Nephron (organoid): Measurements from ENCODE around the gene EAF1.
"Not testable (repeated sequence)": the region's sequence is repeated elsewhere in the genome, so short reads cannot be mapped to it uniquely, and the experiment has no call there.

ENCODE experiments used
- H3K27ac Mint-ChIP-seq, 3 experiments: 2 replicates each; pipeline ENCODE4 v1.8.0; 2020; ENCODE audit warnings: mixed read lengths in 3 of 3, mild to moderate bottlenecking in 2 of 3, moderate library complexity in 1 of 3
- H3K27me3 Mint-ChIP-seq: 2 replicates; pipeline ENCODE4 v1.8.0; 2021; ENCODE audit warnings: low read depth, mild to moderate bottlenecking, moderate library complexity, mixed read lengths
- H3K36me3 Mint-ChIP-seq: 2 replicates; pipeline ENCODE4 v1.8.0; 2020; ENCODE audit warnings: low read depth, mixed read lengths
- H3K4me1 Mint-ChIP-seq: 2 replicates; pipeline ENCODE4 v1.8.0; 2020; ENCODE audit warnings: mixed read lengths
- H3K4me3 Mint-ChIP-seq, 3 experiments: 2 replicates each; pipeline ENCODE4 v1.8.0; 2020; ENCODE audit warnings: mild to moderate bottlenecking in 3 of 3, mixed read lengths in 3 of 3, moderate library complexity in 2 of 3
- H3K9me3 Mint-ChIP-seq: 2 replicates; pipeline ENCODE4 v1.8.0; 2020; ENCODE audit warnings: mixed read lengths
- CTCF ChIP-seq, 3 experiments: fragments of 200-600 bp; sonication (generic); IDR thresholded peaks; one replicate each; pipeline ENCODE4 v1.5.0; 2021; ENCODE audit warnings: antibody characterized with exemption in 3 of 3; ENCODE audit not compliant: unreplicated experiment in 3 of 3

EAF1 gene

GRCh38 chr3:15385901-15386653 is 41.3 kb upstream of the EAF1 start:
- Mint-ChIP-seq H3K27ac (no peak overlapping the region), H3K9me3 (peaks cover 17% of the 10 kb centered on the region), H3K36me3 (peaks cover 11% of the 10 kb centered on the region), H3K4me1 (no peaks in the 10 kb centered on the region), H3K4me3 (no peak overlapping the region), H3K27me3 (no peaks in the 10 kb centered on the region)
- TF ChIP-seq CTCF (IDR thresholded peaks at IDR 0.05; ENCODE audit: unreplicated experiment in 3 of 3) = no peak

GRCh38 chr3:15386654-15386955 is 40.8 kb upstream of the EAF1 start:
- H3K4me3 Mint-ChIP-seq, H3K27me3 Mint-ChIP-seq, H3K4me1 Mint-ChIP-seq, H3K27ac Mint-ChIP-seq: not testable (repeated sequence)
- Mint-ChIP-seq H3K36me3 (peaks cover 11% of the 10 kb centered on the region), H3K9me3 (peaks cover 18% of the 10 kb centered on the region)

GRCh38 chr3:15387171-15387581 is 40.2 kb upstream of the EAF1 start:
- Mint-ChIP-seq H3K27ac (no peak overlapping the region), H3K4me1 (no peaks in the 10 kb centered on the region), H3K9me3 (peaks cover 18% of the 10 kb centered on the region), H3K4me3 (no peak overlapping the region), H3K36me3 (peaks cover 11% of the 10 kb centered on the region), H3K27me3 (no peaks in the 10 kb centered on the region)
- TF ChIP-seq CTCF (IDR thresholded peaks at IDR 0.05; ENCODE audit: unreplicated experiment in 3 of 3) = no peak

- Mint-ChIP-seq H3K27me3 (no peaks in the 10 kb centered on the region), H3K27ac (no peak overlapping the region), H3K36me3 (peaks cover 11% of the 10 kb centered on the region), H3K4me3 (no peak overlapping the region), H3K4me1 (no peaks in the 10 kb centered on the region), H3K9me3 (peaks cover 18% of the 10 kb centered on the region)
- no peak for TF ChIP-seq CTCF (IDR thresholded peaks at IDR 0.05; ENCODE audit: unreplicated experiment in 3 of 3)
Observed at GRCh38 chr3:15387735-15388134, 39.7 kb upstream of the EAF1 start.

DNA sequence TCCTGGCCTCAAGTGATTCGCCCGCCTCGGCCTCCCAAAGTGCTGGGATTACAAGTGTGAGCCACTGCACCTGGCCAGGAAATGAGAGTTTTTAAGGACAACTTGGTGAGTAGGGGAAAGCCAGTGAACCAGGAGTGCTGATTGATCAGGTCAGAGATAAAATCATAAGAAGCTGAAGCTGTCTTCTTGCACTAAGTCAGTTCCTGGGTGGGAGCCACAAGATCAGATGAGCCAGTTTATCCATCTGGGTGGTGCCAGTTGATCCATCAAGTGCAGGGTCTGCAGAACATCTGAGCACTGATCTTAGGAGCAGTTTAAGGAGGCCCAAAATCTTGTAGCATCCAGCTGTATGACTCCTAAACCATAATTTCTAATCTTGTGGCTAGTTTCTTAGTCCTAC is 39.1 kb upstream of the EAF1 start:
- Mint-ChIP-seq H3K36me3 (peaks cover 11% of the 10 kb centered on the region), H3K9me3 (peaks cover 21% of the 10 kb centered on the region)
- H3K27me3 Mint-ChIP-seq, H3K4me3 Mint-ChIP-seq, H3K27ac Mint-ChIP-seq, H3K4me1 Mint-ChIP-seq: not testable (repeated sequence)

GRCh38 chr3:15390460-15390859 is 36.9 kb upstream of the EAF1 start:
- H3K4me3 Mint-ChIP-seq = no peak overlapping the region
- H3K27me3 Mint-ChIP-seq = no peaks in the 10 kb centered on the region
- no peaks in the 10 kb centered on the region for H3K4me1 Mint-ChIP-seq
- no peak for TF ChIP-seq CTCF (IDR thresholded peaks at IDR 0.05; ENCODE audit: unreplicated experiment in 3 of 3)
- H3K36me3 Mint-ChIP-seq = peaks cover 11% of the 10 kb centered on the region
- no peak overlapping the region for H3K27ac Mint-ChIP-seq
- peaks cover 24% of the 10 kb centered on the region for H3K9me3 Mint-ChIP-seq

DNA sequence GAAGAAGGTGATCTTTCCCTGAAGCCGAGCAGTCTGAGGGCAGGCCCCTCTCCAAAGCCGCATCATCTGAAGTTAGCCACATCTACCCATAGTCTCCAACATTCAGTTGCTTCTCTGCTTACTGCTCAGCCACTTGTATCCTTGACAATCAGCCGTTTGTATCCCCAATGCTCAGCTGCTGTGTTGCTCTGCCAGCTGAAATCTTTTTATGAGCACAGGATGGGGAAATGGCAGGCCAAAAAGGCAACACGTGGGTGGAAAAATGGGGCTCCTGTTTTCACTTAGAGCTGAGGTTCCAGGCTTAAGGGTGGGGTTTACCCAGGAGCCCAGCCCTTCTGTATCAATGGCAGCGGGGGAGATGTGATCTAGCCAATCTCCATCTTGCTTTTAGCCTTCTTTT is 36.4 kb upstream of the EAF1 start:
- no peak for TF ChIP-seq CTCF (IDR thresholded peaks at IDR 0.05; ENCODE audit: unreplicated experiment in 3 of 3)
- no peak overlapping the region for H3K27ac Mint-ChIP-seq
- no peaks in the 10 kb centered on the region for H3K4me1 Mint-ChIP-seq
- no peaks in the 10 kb centered on the region for H3K27me3 Mint-ChIP-seq
- peaks cover 9% of the 10 kb centered on the region for H3K36me3 Mint-ChIP-seq
- no peak overlapping the region for H3K4me3 Mint-ChIP-seq
- H3K9me3 Mint-ChIP-seq = peaks cover 25% of the 10 kb centered on the region

GRCh38 chr3:15393252-15393651 is 34.1 kb upstream of the EAF1 start:
- H3K27ac Mint-ChIP-seq, H3K27me3 Mint-ChIP-seq, H3K4me3 Mint-ChIP-seq, H3K4me1 Mint-ChIP-seq: not testable (repeated sequence)
- H3K36me3 Mint-ChIP-seq = peaks cover 23% of the 10 kb centered on the region
- H3K9me3 Mint-ChIP-seq = peaks cover 36% of the 10 kb centered on the region

GRCh38 chr3:15398731-15399133 is 28.7 kb upstream of the EAF1 start:
- peaks cover 22% of the 10 kb centered on the region for H3K36me3 Mint-ChIP-seq
- H3K4me1 Mint-ChIP-seq, H3K4me3 Mint-ChIP-seq, H3K27me3 Mint-ChIP-seq, H3K27ac Mint-ChIP-seq: not testable (repeated sequence)
- peaks cover 25% of the 10 kb centered on the region for H3K9me3 Mint-ChIP-seq
